ENCODE measurements around the gene SNN.

DNA sequence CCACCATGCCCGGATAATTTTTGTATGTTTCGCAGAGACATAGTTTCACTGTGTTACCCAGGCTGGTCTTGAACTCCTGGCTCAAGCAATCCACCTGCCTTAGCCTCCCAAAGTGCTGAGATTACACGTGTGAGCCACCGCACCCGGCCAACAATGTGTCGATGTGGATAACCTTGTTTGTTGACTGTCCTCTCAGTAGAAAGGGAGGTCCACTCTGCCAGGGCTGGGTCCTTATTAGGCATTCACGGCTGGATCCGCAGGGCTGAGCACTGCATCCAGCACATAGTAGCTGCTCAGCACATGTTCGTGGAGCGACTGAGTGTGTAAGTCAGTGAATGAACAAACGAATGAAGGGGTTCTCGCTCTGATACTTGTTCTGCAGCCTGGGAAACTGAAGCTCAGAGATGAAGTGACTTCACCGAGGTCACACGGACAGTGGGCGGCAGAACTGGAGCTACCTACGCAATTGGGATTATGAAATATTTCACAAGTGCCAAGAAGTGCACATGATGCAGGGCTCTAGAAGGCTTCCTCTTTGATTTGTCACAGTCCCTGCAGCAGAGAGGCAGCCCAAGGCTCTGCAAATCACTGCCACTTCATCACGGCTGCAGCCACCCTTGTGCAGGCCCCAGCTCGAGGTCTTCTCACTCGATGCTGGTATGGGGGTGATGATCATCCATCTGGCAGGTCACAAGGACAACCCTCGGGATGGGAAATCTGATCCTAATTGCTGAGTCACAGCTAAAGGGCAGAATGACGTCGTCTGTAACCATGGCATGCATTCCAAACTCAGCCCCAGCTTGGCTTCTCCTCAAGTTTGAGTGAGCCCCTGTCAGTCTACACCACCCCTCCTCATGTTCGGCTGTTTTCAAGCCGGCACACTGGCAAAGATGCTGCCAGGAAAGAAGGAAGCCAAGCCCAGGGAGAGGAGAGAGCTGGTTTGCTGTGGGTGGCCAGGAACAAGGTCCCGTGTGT lies 28.0 kb upstream of the SNN start:
- TF ChIP-seq, protein P1, sequence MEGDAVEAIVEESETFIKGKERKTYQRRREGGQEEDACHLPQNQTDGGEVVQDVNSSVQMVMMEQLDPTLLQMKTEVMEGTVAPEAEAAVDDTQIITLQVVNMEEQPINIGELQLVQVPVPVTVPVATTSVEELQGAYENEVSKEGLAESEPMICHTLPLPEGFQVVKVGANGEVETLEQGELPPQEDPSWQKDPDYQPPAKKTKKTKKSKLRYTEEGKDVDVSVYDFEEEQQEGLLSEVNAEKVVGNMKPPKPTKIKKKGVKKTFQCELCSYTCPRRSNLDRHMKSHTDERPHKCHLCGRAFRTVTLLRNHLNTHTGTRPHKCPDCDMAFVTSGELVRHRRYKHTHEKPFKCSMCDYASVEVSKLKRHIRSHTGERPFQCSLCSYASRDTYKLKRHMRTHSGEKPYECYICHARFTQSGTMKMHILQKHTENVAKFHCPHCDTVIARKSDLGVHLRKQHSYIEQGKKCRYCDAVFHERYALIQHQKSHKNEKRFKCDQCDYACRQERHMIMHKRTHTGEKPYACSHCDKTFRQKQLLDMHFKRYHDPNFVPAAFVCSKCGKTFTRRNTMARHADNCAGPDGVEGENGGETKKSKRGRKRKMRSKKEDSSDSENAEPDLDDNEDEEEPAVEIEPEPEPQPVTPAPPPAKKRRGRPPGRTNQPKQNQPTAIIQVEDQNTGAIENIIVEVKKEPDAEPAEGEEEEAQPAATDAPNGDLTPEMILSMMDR (IDR thresholded peaks at IDR 0.05 in 4 of 5, conservative IDR thresholded peaks at IDR 0.05 in 1 of 5), result peak in 1 of 5 experiments; percentile 25
- peak; percentile 73 to 82 for TF ChIP-seq POLR2A (IDR thresholded peaks at IDR 0.05)
